ENCODE results near the gene EHMT1.

EHMT1 gene

GRCh38 chr9:137640862-137641261, 22.1 kb downstream of the EHMT1 start:
- TF ChIP-seq ISL1 (CRISPR knock-in tag; IDR thresholded peaks at IDR 0.05) (no peak), CSDC2 (CRISPR knock-in tag; IDR thresholded peaks at IDR 0.05) (no peak), ZNF565 (CRISPR knock-in tag; conservative IDR thresholded peaks at IDR 0.05; ENCODE audit: low read depth) (no peak), PPARA (CRISPR knock-in tag; IDR thresholded peaks at IDR 0.05; ENCODE audit: borderline replicate concordance) (no peak), ZFP30 (CRISPR knock-in tag; IDR thresholded peaks at IDR 0.05) (no peak), GLIS3 (CRISPR knock-in tag; IDR thresholded peaks at IDR 0.05) (no peak), TCF4 (CRISPR knock-in tag; IDR thresholded peaks at IDR 0.05; ENCODE audit: borderline replicate concordance) (no peak), SNAI2 (CRISPR knock-in tag; IDR thresholded peaks at IDR 0.05) (no peak), ESRRG (CRISPR knock-in tag; IDR thresholded peaks at IDR 0.05) (no peak), TSHZ2 (CRISPR knock-in tag; IDR thresholded peaks at IDR 0.05) (no peak), ARNTL (CRISPR knock-in tag; IDR thresholded peaks at IDR 0.05; ENCODE audit: borderline replicate concordance, low read depth) (no peak), CREB5 (CRISPR knock-in tag; IDR thresholded peaks at IDR 0.05; ENCODE audit: low read depth) (no peak)
- TF ChIP-seq, protein P1, sequence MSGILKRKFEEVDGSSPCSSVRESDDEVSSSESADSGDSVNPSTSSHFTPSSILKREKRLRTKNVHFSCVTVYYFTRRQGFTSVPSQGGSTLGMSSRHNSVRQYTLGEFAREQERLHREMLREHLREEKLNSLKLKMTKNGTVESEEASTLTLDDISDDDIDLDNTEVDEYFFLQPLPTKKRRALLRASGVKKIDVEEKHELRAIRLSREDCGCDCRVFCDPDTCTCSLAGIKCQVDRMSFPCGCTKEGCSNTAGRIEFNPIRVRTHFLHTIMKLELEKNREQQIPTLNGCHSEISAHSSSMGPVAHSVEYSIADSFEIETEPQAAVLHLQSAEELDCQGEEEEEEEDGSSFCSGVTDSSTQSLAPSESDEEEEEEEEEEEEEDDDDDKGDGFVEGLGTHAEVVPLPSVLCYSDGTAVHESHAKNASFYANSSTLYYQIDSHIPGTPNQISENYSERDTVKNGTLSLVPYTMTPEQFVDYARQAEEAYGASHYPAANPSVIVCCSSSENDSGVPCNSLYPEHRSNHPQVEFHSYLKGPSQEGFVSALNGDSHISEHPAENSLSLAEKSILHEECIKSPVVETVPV (CRISPR knock-in tag; IDR thresholded peaks at IDR 0.05): no peak
- TF ChIP-seq, protein P2, sequence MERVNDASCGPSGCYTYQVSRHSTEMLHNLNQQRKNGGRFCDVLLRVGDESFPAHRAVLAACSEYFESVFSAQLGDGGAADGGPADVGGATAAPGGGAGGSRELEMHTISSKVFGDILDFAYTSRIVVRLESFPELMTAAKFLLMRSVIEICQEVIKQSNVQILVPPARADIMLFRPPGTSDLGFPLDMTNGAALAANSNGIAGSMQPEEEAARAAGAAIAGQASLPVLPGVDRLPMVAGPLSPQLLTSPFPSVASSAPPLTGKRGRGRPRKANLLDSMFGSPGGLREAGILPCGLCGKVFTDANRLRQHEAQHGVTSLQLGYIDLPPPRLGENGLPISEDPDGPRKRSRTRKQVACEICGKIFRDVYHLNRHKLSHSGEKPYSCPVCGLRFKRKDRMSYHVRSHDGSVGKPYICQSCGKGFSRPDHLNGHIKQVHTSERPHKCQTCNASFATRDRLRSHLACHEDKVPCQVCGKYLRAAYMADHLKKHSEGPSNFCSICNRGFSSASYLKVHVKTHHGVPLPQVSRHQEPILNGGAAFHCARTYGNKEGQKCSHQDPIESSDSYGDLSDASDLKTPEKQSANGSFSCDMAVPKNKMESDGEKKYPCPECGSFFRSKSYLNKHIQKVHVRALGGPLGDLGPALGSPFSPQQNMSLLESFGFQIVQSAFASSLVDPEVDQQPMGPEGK (CRISPR knock-in tag; IDR thresholded peaks at IDR 0.05; ENCODE audit: borderline replicate concordance): no peak
- no peak for ATAC-seq

DNA sequence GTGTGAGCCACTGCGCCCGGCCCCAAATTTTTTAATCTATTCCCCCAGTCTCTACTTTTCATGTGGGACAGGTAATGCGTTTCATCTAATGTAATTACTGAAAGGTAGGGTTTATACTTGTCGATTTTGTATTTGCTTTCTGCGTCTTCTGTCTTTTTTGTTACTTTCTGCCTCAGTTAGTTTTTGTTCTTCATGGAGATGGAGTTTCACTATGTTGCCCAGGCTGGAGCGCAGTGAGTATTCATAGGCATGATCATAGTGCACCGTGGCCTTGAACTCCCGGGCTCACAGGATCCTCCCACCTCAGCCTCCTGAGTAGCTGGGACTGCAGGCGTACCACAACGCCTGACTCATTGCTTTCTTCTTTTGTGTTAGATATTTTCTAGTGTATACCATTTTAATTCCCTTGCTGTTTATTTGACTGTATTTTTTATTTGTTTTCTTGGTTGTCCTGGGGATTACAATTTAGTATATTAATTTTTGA, 23.4 kb downstream of the EHMT1 start:
- no peak for ATAC-seq
- TF ChIP-seq CREB5 (CRISPR knock-in tag; IDR thresholded peaks at IDR 0.05; ENCODE audit: low read depth): no peak
- TF ChIP-seq, protein P1 (CRISPR knock-in tag; IDR thresholded peaks at IDR 0.05): no peak
- TF ChIP-seq ZNF8 (CRISPR knock-in tag; IDR thresholded peaks at IDR 0.05): no peak
- TF ChIP-seq PPARA (CRISPR knock-in tag; IDR thresholded peaks at IDR 0.05; ENCODE audit: borderline replicate concordance): no peak
- no peak for TF ChIP-seq TSHZ2 (CRISPR knock-in tag; IDR thresholded peaks at IDR 0.05)
- TF ChIP-seq, protein P2 (CRISPR knock-in tag; IDR thresholded peaks at IDR 0.05; ENCODE audit: borderline replicate concordance): no peak
- TF ChIP-seq ARNTL (CRISPR knock-in tag; IDR thresholded peaks at IDR 0.05; ENCODE audit: borderline replicate concordance, low read depth): no peak
- no peak for TF ChIP-seq ISL1 (CRISPR knock-in tag; IDR thresholded peaks at IDR 0.05)
- no peak for TF ChIP-seq CSDC2 (CRISPR knock-in tag; IDR thresholded peaks at IDR 0.05)
- TF ChIP-seq ZFP30 (CRISPR knock-in tag; IDR thresholded peaks at IDR 0.05): no peak
- no peak for TF ChIP-seq SNAI2 (CRISPR knock-in tag; IDR thresholded peaks at IDR 0.05)
- TF ChIP-seq TOX (CRISPR knock-in tag; IDR thresholded peaks at IDR 0.05; ENCODE audit: borderline replicate concordance): no peak
- TF ChIP-seq RARB (CRISPR knock-in tag; IDR thresholded peaks at IDR 0.05): no peak
- TF ChIP-seq ZNF565 (CRISPR knock-in tag; conservative IDR thresholded peaks at IDR 0.05; ENCODE audit: low read depth): no peak
- TF ChIP-seq TCF4 (CRISPR knock-in tag; IDR thresholded peaks at IDR 0.05; ENCODE audit: borderline replicate concordance): no peak
- TF ChIP-seq ZC3H10 (CRISPR knock-in tag; IDR thresholded peaks at IDR 0.05): no peak
- TF ChIP-seq BACH2 (CRISPR knock-in tag; IDR thresholded peaks at IDR 0.05; ENCODE audit: borderline replicate concordance): no peak
